Mesothelial cell of epicardium (in vitro differentiated cells): Measurements from ENCODE around the gene PIM1. TPM values are rescaled to one million over a fixed set of nuclear protein-coding genes. Genes with fewer than 3 reads are reported as not detected.

Source experiments
- DNase-seq, 2 experiments: peaks; one replicate each; pipeline ENCODE4 v3.0.0; 2021; ENCODE audit warnings: low spot score in 2 of 2; ENCODE audit not compliant: unreplicated experiment in 2 of 2
- H3K27ac Mint-ChIP-seq: 2 replicates; pipeline ENCODE4 v1.8.0; 2021; ENCODE audit warnings: mixed read lengths
- H3K27me3 Mint-ChIP-seq: 2 replicates; pipeline ENCODE4 v1.8.0; 2021; ENCODE audit warnings: low read depth, mixed read lengths
- H3K36me3 Mint-ChIP-seq: 2 replicates; pipeline ENCODE4 v1.8.0; 2021; ENCODE audit warnings: mixed read lengths
- H3K4me1 Mint-ChIP-seq: 2 replicates; pipeline ENCODE4 v1.8.0; 2021; ENCODE audit warnings: mixed read lengths
- H3K4me3 Mint-ChIP-seq: 2 replicates; pipeline ENCODE4 v1.8.0; 2021; ENCODE audit warnings: mild to moderate bottlenecking, moderate library complexity, mixed read lengths
- H3K9me3 Mint-ChIP-seq: 2 replicates; pipeline ENCODE4 v1.8.0; 2021; ENCODE audit warnings: mixed read lengths
- CTCF ChIP-seq: fragments of 200-600 bp; sonication (generic); IDR thresholded peaks from one replicate; pipeline ENCODE4 v1.5.0; 2021; ENCODE audit warnings: antibody characterized with exemption; ENCODE audit not compliant: unreplicated experiment
- total RNA-seq: library from RNA; stranded (reverse); gene quantifications from 3 replicates; pipeline ENCODE4 v1.2.1, GENCODE V29; 2021

The PIM1 gene
- total RNA-seq, 1 donor from 2014 or later: 26.2 TPM

GRCh38 chr6:37162740-37163139 is 7.2 kb upstream of the PIM1 start:
- no peak overlapping the region for H3K27ac Mint-ChIP-seq
- H3K4me1 Mint-ChIP-seq: peaks cover 7% of the 10 kb centered on the region
- no peaks in the 10 kb centered on the region for H3K27me3 Mint-ChIP-seq
- no peaks in the 10 kb centered on the region for H3K36me3 Mint-ChIP-seq
- DNase-seq: no peak
- TF ChIP-seq CTCF: no peak
- H3K4me3 Mint-ChIP-seq: no peak overlapping the region
- H3K9me3 Mint-ChIP-seq: no peaks in the 10 kb centered on the region

- peak overlapping the region; percentile 99 for H3K27ac Mint-ChIP-seq
- TF ChIP-seq CTCF: no peak
- H3K4me3 Mint-ChIP-seq: peak overlapping the region; percentile 86
- no peaks in the 10 kb centered on the region for H3K27me3 Mint-ChIP-seq
- peaks cover 30% of the 10 kb centered on the region for H3K4me1 Mint-ChIP-seq
- no peak for DNase-seq
- H3K36me3 Mint-ChIP-seq: peaks cover 2% of the 10 kb centered on the region
- no peaks in the 10 kb centered on the region for H3K9me3 Mint-ChIP-seq
Measured at GRCh38 chr6:37168163-37168758, 1.7 kb upstream of the PIM1 start.

- no peaks in the 10 kb centered on the region for H3K27me3 Mint-ChIP-seq
- no peak for DNase-seq
- peak overlapping the region; percentile 86 for H3K4me3 Mint-ChIP-seq
- peaks cover 33% of the 10 kb centered on the region for H3K4me1 Mint-ChIP-seq
- H3K27ac Mint-ChIP-seq: peak overlapping the region; percentile 99
- peaks cover 9% of the 10 kb centered on the region for H3K36me3 Mint-ChIP-seq
- no peaks in the 10 kb centered on the region for H3K9me3 Mint-ChIP-seq
- TF ChIP-seq CTCF: no peak
Measured at GRCh38 chr6:37168811-37169495, 999 bp upstream of the PIM1 start.

GRCh38 chr6:37170273-37171200 is 585 bp downstream of the PIM1 start:
- Mint-ChIP-seq H3K4me3 (peak overlapping the region; percentile 73), H3K27me3 (no peaks in the 10 kb centered on the region), H3K4me1 (peaks cover 36% of the 10 kb centered on the region), H3K27ac (peak overlapping the region; percentile 75), H3K36me3 (peaks cover 20% of the 10 kb centered on the region), H3K9me3 (no peaks in the 10 kb centered on the region)
- TF ChIP-seq CTCF: peak; percentile 68
- DNase-seq: peak; percentile 34 to 72

- Mint-ChIP-seq H3K9me3 (no peaks in the 10 kb centered on the region), H3K27me3 (no peaks in the 10 kb centered on the region), H3K36me3 (peaks cover 20% of the 10 kb centered on the region), H3K4me3 (peak overlapping the region; percentile 73), H3K4me1 (peaks cover 36% of the 10 kb centered on the region), H3K27ac (peak overlapping the region; percentile 75)
- DNase-seq: no peak
- TF ChIP-seq CTCF: no peak
Measured at GRCh38 chr6:37171201-37171969, 1.4 kb downstream of the PIM1 start.
